Endothelial cell of umbilical vein (primary cell): ENCODE measurements around the gene TIAM1. TPM values are rescaled to one million over a fixed set of nuclear protein-coding genes. Genes with fewer than 3 reads are reported as not detected.

Experiments used
- BruUV-seq: library from RNA; stranded (reverse); fragments of 400-500 nt; replicated peaks from 2 replicates; lab custom pipeline; 2021; lab: Mats Ljungman, UMichigan
- CTCF ChIA-PET: fragments of 300-600, 350-600 bp; sonication (Branson Sonifier 250); formaldehyde crosslinking; loops from one replicate; lab custom pipeline; 2021; ENCODE audit warnings: antibody characterized with exemption, inconsistent platforms; lab: Charles Lee
- POLR2A ChIA-PET: fragments of 300-600, 350-600 bp; sonication (Branson Sonifier 250); formaldehyde crosslinking; loops from one replicate; lab custom pipeline; 2021; ENCODE audit warnings: antibody characterized with exemption, inconsistent platforms; lab: Charles Lee
- DNase-seq: peaks from one replicate; pipeline ENCODE4 v3.0.0-alpha.2; 2011; ENCODE audit warnings: low read depth, low spot score
- FAIRE-seq: peaks from 2 replicates; lab custom pipeline; 2011; peaks lifted over from hg19 to GRCh38; lab: Jason Lieb, UNC
- H2AFZ ChIP-seq: 2 replicates; pipeline ENCODE4 v1.6.0; 2012; ENCODE audit warnings: low read depth, low read length, control low read depth, inconsistent platforms
- H3K27ac ChIP-seq: 2 replicates; pipeline ENCODE4 v1.5.1; 2011; ENCODE audit warnings: low read depth, mild to moderate bottlenecking, control low read depth, low read length, moderate library complexity; ENCODE audit not compliant: insufficient read depth
- H3K27me3 ChIP-seq, 2 experiments: 2 replicates each; pipeline versions ENCODE4 v1.6.0 to v1.6.1; 2011; ENCODE audit warnings: low read length in 2 of 2, mixed read lengths in 1 of 2; ENCODE audit not compliant: control insufficient read depth in 2 of 2, insufficient read depth in 2 of 2
- H3K36me3 ChIP-seq, 2 experiments: 2 replicates in 1 of 2; 3 replicates in 1 of 2; pipeline ENCODE4 v1.5.1; 2011; ENCODE audit warnings: low read length in 2 of 2, mild to moderate bottlenecking in 1 of 2, moderate library complexity in 1 of 2; ENCODE audit not compliant: control insufficient read depth in 2 of 2, insufficient read depth in 2 of 2; ENCODE audit errors: extremely low read depth in 1 of 2
- H3K4me1 ChIP-seq: 3 replicates; pipeline ENCODE4 v1.5.1; 2011; ENCODE audit warnings: mild to moderate bottlenecking, low read length; ENCODE audit not compliant: control insufficient read depth, insufficient read depth; ENCODE audit errors: extremely low read depth
- H3K4me2 ChIP-seq: 2 replicates; pipeline ENCODE4 v1.6.1; 2011; ENCODE audit warnings: low read length, control low read depth, mixed read lengths; ENCODE audit not compliant: insufficient read depth
- H3K4me3 ChIP-seq, 3 experiments: fragments of 200-600 bp in 1 of 3; sonication (generic), shearing (Covaris generic) in 1 of 3; replicated peaks in 1 of 3; 2 replicates each; pipeline ENCODE4 v1.5.1; 2011 to 2016; ENCODE audit warnings: control low read depth in 3 of 3, low read length in 3 of 3, mild to moderate bottlenecking in 2 of 3, inconsistent platforms in 1 of 3, low read depth in 1 of 3, moderate library complexity in 1 of 3; ENCODE audit not compliant: insufficient read depth in 1 of 3
- H3K79me2 ChIP-seq: 2 replicates; pipeline ENCODE4 v1.6.0; 2012; ENCODE audit warnings: low read length, inconsistent platforms; ENCODE audit not compliant: control insufficient read depth, insufficient read depth
- H3K9ac ChIP-seq: replicated peaks from 2 replicates; pipeline ENCODE3; 2011; ENCODE audit warnings: low read length, control low read depth; ENCODE audit not compliant: insufficient read depth; ENCODE audit errors: extremely low read depth
- H3K9me1 ChIP-seq: replicated peaks from 3 replicates; pipeline ENCODE4 v1.6.0; 2011; ENCODE audit warnings: mild to moderate bottlenecking, low read length; ENCODE audit not compliant: control insufficient read depth, insufficient read depth; ENCODE audit errors: extremely low read depth
- H3K9me3 ChIP-seq: replicated peaks from 2 replicates; pipeline ENCODE4 v1.5.1; 2012; ENCODE audit warnings: low read length, inconsistent platforms; ENCODE audit not compliant: control insufficient read depth, insufficient read depth
- H4K20me1 ChIP-seq: replicated peaks from 2 replicates; pipeline ENCODE3; 2011; ENCODE audit warnings: mild to moderate bottlenecking, low read length; ENCODE audit not compliant: control insufficient read depth, insufficient read depth; ENCODE audit errors: extremely low read depth
- CTCF ChIP-seq, 2 donors: IDR thresholded peaks; 1 replicate in 1 of 2; 2 replicates in 1 of 2; pipeline ENCODE4 v1.5.1; 2011; ENCODE audit warnings: low read length in 2 of 2, mild to moderate bottlenecking in 2 of 2, moderate library complexity in 2 of 2, control low read depth in 1 of 2, inconsistent platforms in 1 of 2, low read depth in 1 of 2; ENCODE audit not compliant: insufficient read depth in 1 of 2; ENCODE audit errors: extremely low read depth in 1 of 2
- EZH2 ChIP-seq: IDR thresholded peaks from 2 replicates; pipeline ENCODE4 v1.6.1; 2012; ENCODE audit warnings: borderline replicate concordance, low read depth, mild to moderate bottlenecking, moderate library complexity, low read length, inconsistent platforms; ENCODE audit not compliant: severe bottlenecking
- MAX ChIP-seq: IDR thresholded peaks from 2 replicates; pipeline ENCODE4 v1.6.1; 2011; ENCODE audit not compliant: insufficient read depth, insufficient read length
- POLR2AphosphoS5 ChIP-seq: IDR thresholded peaks from 2 replicates; pipeline ENCODE4 v1.6.1; 2012; ENCODE audit warnings: low read depth, mild to moderate bottlenecking, control low read depth, low read length, moderate library complexity; ENCODE audit not compliant: insufficient read depth
- dilution Hi-C: fragments of 300-500 bp; cut with MboI; formaldehyde crosslinking; loops from one replicate; pipeline ENCODE4 v1.15.0; 2019; ENCODE audit warnings: low sequenced_read_pairs; ENCODE audit not compliant: extremely low pct_ligation_motif_present
- intact Hi-C: fragments of 100-400 bp; cut with micrococcal nuclease; formaldehyde crosslinking; loops from one replicate; pipeline ENCODE4 v1.10.0; 2022
- polyA plus RNA-seq, 4 experiments: library from polyadenylated mRNA; depleted of rRNA in 3 of 4; stranded (reverse) in 3 of 4; unstranded in 1 of 4; fragments of >200 nt; gene quantifications; 2 replicates each; pipeline versions ENCODE4 v1.2.1 to v1.2.3, GENCODE V29; 2011 to 2012; ENCODE audit warnings: missing spikeins in 1 of 4
- total RNA-seq: library from RNA; stranded (reverse); gene quantifications from 2 replicates; pipeline ENCODE4 v1.2.3, GENCODE V29; 2021

Gene TIAM1
- total and polyA plus RNA-seq, 2 donors (not counting 3 experiments of a cell fraction or from before 2014, with no cell fraction given) = 0.21 to 0.86 TPM

- Histone ChIP-seq H3K79me2 (no peaks in the 10 kb centered on the region), H3K27me3 (peaks cover 2 to 17% of the 10 kb centered on the region in 2 experiments), H3K9ac (no peak overlapping the region), H2AFZ (no peak overlapping the region), H3K4me1 (no peaks in the 10 kb centered on the region), H3K9me1 (no peaks in the 10 kb centered on the region), H3K36me3 (no peaks in the 10 kb centered on the region), H3K4me3 (no peak overlapping the region), H3K27ac (no peak overlapping the region), H3K9me3 (no peaks in the 10 kb centered on the region), H3K4me2 (no peak overlapping the region), H4K20me1 (no peaks in the 10 kb centered on the region)
- POLR2A ChIA-PET = no interaction called here
- TF ChIP-seq CTCF (IDR thresholded peaks at IDR 0.05; ENCODE audit: extremely low read depth in 1 of 2, insufficient read depth in 1 of 2, low read depth in 1 of 2, low read length in 2 of 2) (no peak), EZH2 (no peak), MAX (no peak), POLR2AphosphoS5 (no peak)
- no peak for FAIRE-seq
- intact Hi-C loops = no loop called here
- no TSS peak for BruUV-seq
- dilution Hi-C loops = no loop called here
- CTCF ChIA-PET = interaction anchor here (2.1 kb wide), 1 partner anchor 233 kb away, joined by 14 read pairs; no protein-coding TSS in a partner anchor
- DNase-seq = no peak
Observed at GRCh38 chr21:31348188-31348587, 4.1 kb upstream of the TIAM1 start.
